Measurements from ENCODE around the gene NIFK.
"Not testable (repeated sequence)": the region's sequence is repeated elsewhere in the genome, so short reads cannot be mapped to it uniquely, and the experiment has no call there.

NIFK gene

DNA sequence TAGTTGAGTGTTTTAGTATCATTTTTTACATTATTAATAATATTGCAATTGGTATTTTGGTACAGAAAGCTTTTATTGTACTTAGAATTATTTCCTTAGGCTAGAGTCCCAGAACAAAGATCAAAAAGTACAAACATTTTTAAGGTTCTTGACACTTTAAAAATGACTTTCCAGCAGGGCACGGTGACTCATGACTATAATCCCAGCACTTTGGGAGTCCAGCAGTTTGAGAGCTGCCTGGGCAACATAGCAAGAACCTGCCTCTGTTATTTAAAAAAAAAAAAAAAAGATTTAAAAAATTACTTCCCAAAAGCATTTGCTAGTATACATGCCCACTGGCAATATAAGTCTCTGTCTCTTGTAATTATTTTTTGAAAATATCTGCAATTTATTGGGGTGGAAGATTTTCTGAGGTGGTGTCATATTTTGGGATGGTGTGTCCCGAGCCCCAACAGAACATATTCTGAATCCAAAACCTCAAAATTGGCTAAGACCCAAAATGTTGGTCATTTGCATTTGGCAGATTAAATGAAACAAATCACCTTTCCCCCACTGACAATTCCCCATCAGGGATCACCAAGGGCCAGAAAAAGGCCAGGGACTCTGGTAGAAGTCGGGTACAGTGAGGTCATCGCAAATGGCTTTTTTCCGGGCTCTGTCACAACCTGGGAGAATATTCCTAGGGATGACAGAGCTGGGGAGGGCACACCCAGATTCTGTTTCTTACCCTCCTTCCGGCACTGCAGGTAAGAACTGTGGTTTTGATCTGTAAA, 42.1 kb downstream of the NIFK start:
- no peak for DNase-seq (ENCODE audit: low read depth in 2 of 2)

DNA sequence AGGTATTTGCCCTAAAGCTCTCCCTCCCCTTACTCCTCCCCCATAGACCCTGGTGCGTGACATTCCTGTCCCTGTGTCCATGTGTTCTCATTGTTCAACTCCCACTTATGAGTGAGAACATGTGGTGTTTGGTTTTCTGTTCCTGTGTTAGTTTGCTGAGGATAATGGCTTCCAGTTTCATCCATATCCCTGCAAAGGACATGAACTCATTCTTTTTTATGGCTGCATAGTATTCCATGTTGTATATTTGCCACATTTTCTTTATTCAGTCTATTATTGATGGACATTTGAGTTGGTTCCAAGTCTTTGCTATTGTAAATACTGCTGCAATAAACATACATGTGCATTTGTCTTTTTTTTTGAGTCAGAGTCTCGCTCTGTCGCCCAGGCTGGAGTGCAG, 46.1 kb downstream of the NIFK start:
- DNase-seq (ENCODE audit: low read depth in 2 of 2) = not testable (repeated sequence)

DNA sequence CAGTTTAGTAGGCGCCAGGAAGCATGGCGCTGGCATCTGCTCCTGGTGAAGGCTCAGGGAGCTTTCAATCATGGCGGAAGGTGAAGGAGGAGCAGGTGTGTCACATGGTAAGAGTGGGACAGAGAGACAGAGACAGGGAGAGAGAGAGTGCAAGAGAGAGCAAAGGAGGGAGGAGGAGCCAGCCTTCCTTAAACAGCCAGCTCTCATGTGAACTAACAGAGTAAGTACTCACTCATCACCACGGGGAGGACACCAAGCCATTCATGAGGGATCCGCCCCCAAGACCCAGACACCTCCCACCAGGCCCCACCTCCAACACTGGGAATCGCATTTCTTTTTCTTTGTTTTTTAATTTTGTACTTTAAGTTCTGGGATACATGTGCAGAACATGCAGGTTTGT, 46.6 kb downstream of the NIFK start:
- DNase-seq (ENCODE audit: low read depth in 2 of 2) = no peak

DNA sequence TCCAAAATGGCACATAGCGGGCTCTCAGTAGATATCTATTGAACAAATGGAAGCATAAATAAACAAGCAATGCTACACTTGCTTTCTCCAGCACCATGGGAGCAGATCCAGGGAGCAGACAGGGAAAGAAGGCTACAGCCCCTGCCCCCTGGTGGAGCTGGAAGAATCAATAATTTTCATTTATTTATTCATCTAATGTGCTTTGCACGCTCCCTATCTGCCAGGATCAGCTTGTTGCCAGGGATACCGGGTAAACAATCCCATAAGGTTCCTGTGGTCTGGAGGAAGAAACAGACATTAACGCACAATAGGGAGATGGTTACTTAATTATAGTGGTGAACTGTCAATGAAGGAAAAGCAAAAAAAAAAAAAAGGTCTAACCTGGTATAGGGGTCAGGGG, 47.3 kb downstream of the NIFK start:
- no peak for DNase-seq (ENCODE audit: low read depth in 2 of 2)

DNA sequence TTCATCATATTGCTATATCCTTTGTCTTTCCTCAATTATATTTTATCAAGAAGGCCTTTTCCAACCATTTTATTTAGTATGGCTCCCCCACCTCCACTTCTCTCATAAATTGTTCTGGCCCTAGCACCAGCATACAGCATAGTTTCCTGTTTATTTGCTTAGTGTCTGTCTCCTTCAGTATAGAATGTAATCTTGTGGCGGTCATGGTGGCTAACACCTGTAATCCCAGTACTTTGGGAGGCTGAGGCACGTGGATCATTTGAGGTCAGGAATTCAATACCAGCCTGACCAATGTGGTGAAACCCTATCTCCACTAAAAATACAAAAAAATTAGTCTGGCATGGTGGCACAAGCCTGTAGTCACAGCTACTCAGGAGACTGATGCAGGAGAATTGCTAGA, 47.9 kb downstream of the NIFK start:
- DNase-seq (ENCODE audit: low read depth in 2 of 2) = no peak

DNA sequence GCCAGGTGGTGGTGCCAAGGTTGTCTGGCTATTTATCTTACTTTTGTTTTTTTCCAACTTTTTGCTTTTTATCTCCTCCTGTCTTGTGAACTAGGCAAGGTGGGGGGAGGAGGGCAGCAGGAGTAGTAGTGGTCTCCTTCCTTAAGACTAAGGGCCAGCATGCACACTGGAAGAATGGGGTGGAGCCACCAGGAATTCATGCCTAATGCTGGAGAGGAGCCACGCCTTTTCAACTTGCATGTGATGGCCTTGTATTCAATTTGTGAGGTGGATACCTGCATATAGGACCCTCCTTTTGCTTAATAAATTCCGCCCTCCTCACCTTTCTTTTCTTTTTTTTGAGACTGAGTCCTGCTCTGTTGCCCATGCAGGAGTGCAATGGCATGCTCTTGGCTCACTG, 49.8 kb downstream of the NIFK start:
- DNase-seq (ENCODE audit: low read depth in 2 of 2) = no peak

DNA sequence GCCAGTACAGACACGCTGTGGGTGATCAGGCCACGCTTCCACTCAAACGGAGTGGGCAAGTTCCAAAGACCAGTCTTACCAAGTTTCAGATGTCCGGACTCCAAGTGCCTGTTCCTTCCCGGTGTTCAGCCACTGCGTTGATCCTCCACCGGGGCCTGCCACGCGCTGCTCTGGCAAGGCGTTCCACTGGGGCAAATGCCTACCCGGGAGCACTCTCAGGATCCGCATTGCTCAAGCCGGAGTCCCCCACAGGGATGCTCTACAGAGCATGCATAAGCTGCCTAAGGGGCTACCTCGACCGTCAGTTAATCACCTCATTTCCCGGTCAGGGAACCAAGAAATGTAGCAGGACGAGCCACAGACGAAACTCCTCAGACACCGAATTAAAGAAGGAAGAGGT, 50.5 kb downstream of the NIFK start:
- no peak for DNase-seq (ENCODE audit: low read depth in 2 of 2)

DNA sequence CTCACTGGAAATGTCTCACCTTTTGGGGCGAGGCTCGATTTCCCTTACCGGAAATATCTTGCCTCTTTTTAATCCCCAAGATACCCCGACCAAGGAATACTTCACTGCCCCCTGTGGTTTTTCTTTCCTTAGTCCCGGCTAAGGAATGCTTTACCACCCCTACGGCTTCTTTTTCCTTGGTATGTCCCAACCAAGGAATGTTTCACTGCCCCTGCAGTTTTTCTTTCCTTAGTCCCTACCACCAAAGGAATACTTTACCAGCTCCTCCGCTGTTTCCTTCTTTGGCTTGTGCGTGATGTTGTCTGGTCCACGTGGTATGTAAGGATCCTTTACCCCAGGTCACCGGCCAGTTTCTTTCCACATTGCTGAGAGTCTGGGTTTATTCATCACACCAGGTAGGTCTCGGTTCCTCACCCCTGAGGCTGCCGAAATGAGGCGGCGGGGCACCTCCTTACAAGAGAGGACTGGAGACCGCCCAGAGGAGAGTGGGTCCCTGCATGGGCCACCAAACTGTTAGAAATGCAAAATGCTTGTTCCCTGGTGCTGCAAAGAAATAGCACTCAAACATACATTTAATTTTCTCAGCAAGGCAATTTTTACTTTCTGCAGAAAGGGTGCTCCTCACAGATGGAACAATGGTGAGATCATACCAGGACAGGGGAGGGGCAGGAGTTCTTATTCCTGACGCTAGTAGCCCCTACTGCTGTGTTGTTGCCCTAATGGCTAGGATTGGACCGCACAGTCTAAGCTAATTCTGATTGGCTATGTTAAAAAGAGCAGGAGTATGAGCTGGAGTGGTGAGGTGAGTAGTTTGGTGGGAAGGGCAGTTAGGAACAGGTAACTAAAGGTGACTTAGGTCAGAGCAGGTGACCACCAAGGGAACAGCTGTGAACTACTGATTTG, 54.0 kb downstream of the NIFK start:
- DNase-seq (ENCODE audit: low read depth in 2 of 2) = no peak

DNA sequence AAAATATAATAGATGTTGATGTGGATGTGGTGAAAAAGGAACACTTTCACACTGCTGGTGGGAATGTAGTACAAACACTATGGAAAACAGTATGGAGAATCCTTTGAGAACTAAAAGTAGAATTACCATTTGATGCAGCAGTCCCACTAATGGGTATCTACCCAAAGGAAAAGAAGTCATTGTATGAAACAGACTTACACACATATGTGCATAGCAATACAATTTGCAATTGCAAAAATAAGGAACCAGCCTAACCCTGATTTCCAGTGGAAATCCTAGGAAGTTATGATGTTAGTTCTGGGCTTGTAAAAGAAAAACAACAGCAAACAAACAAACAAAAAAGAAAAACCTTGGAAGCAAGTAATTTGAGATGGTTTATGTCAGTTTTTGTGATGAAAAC, 58.8 kb downstream of the NIFK start:
- no peak for DNase-seq (ENCODE audit: low read depth in 2 of 2)
